Common myeloid progenitor, CD34-positive (primary cell): ENCODE results near the gene GLI3.

ENCODE experiments used
- CTCF ChIA-PET: fragments of 350-600 bp; sonication (Branson Sonifier 250); formaldehyde crosslinking; loops from one replicate; lab custom pipeline; 2021; ENCODE audit warnings: antibody characterized with exemption; lab: Charles Lee
- POLR2A ChIA-PET: fragments of 350-600 bp; sonication (Branson Sonifier 250); formaldehyde crosslinking; loops from one replicate; lab custom pipeline; 2021; ENCODE audit warnings: antibody characterized with exemption; lab: Charles Lee
- DNase-seq, 3 donors: peaks; one replicate each; pipeline versions ENCODE4 v3.0.0 to v3.0.0-alpha.2; 2013
- H3K27ac ChIP-seq, 2 experiments: 1 replicate in 1 of 2; 2 replicates in 1 of 2; pipeline ENCODE4 v1.7.0; 2013; ENCODE audit warnings: inconsistent platforms in 2 of 2, low read length in 2 of 2, mild to moderate bottlenecking in 2 of 2, low read depth in 1 of 2, moderate library complexity in 1 of 2; ENCODE audit not compliant: severe bottlenecking in 2 of 2, insufficient read depth in 1 of 2, poor library complexity in 1 of 2
- H3K27me3 ChIP-seq, 5 experiments: replicated peaks in 2 of 5; 1 replicate in 3 of 5; 2 replicates in 2 of 5; pipeline versions ENCODE4 v1.6.1 to v1.7.0; 2013; ENCODE audit warnings: low read length in 4 of 5, mild to moderate bottlenecking in 2 of 5, moderate library complexity in 2 of 5, inconsistent platforms in 1 of 5; ENCODE audit not compliant: insufficient read depth in 5 of 5, control insufficient read depth in 4 of 5
- H3K36me3 ChIP-seq, 4 experiments: 1 replicate in 2 of 4; 2 replicates in 2 of 4; pipeline versions ENCODE4 v1.6.1 to v1.7.0; 2013; ENCODE audit warnings: low read length in 3 of 4, control low read depth in 1 of 4, mild to moderate bottlenecking in 1 of 4; ENCODE audit not compliant: control insufficient read depth in 4 of 4, insufficient read depth in 4 of 4
- H3K4me1 ChIP-seq, 4 experiments: 1 replicate in 3 of 4; 2 replicates in 1 of 4; pipeline versions ENCODE4 v1.6.1 to v1.7.1; 2013; ENCODE audit warnings: low read length in 3 of 4, mild to moderate bottlenecking in 3 of 4, control low read depth in 1 of 4, inconsistent platforms in 1 of 4, moderate library complexity in 1 of 4; ENCODE audit not compliant: control insufficient read depth in 4 of 4, insufficient read depth in 4 of 4; ENCODE audit errors: control extremely low read depth in 1 of 4
- H3K4me3 ChIP-seq, 7 experiments: 1 replicate in 4 of 7; 2 replicates in 3 of 7; pipeline versions ENCODE4 v1.5.1 to v1.7.0; 2013; ENCODE audit warnings: mild to moderate bottlenecking in 7 of 7, low read length in 6 of 7, moderate library complexity in 6 of 7, inconsistent platforms in 2 of 7, low read depth in 2 of 7, control low read depth in 1 of 7; ENCODE audit not compliant: insufficient read depth in 4 of 7, control insufficient read depth in 1 of 7; ENCODE audit errors: extremely low read depth in 1 of 7
- H3K9me3 ChIP-seq, 5 experiments: 1 replicate in 4 of 5; 2 replicates in 1 of 5; pipeline versions ENCODE4 v1.6.1 to v1.7.1; 2013; ENCODE audit warnings: low read length in 4 of 5, mild to moderate bottlenecking in 2 of 5, inconsistent platforms in 1 of 5, low read depth in 1 of 5, moderate library complexity in 1 of 5; ENCODE audit not compliant: control insufficient read depth in 4 of 5, insufficient read depth in 2 of 5; ENCODE audit errors: control extremely low read depth in 1 of 5
- WGBS: methylation state at CpG from one replicate; pipeline ENCODE4 v1.1.5; 2013; ENCODE audit not compliant: insufficient coverage; 5-methylcytosine and 5-hydroxymethylcytosine counted together

GLI3 gene

DNA sequence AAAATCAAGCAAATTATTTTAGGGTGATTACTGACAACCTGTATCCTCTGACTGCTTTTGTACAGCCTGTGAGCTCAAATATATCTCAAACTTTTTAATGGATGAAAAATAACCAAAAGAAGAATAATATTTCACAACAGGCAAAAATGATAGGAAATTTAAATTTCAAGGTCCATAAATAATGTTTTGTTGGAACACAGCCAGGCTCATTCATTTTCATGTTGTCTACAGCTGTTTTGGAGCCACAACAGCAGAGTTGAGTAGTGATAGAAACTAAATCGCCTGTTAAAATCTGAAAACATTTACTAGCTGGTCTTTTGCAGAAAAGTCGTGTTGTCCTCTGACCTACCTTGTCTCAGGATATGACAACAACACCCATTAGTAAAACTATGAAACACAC, 75.9 kb downstream of the GLI3 start:
- H3K9me3 ChIP-seq: no peaks in the 10 kb centered on the region
- H3K36me3 ChIP-seq: no peaks in the 10 kb centered on the region
- H3K27me3 ChIP-seq: no peaks in the 10 kb centered on the region
- no peaks in the 10 kb centered on the region for H3K4me1 ChIP-seq
- POLR2A ChIA-PET: no interaction called here
- CTCF ChIA-PET: no interaction called here
- no peak for DNase-seq
- 100% methylated on average over 1 of the region's 2 CpGs for WGBS
- no peak overlapping the region for H3K27ac ChIP-seq
- no peak overlapping the region for H3K4me3 ChIP-seq

DNA sequence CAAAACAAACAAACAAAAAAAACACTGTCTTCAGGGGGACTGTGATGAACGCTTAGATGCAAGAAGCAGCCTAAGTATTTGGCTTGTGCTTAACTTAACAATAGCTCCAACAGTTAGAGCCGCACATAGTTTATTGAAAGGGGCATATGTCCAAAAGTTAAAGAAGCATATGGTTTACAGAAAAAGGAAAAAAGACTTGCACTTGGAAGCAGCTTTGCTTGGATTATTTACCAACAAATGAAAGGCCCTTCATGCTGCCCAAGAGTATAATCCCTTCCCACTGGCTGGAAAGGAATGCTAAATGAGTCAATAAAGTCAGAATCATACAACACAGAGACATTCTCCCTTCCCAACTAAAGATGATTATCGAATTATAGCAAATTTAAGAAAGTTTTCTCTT, 77.9 kb downstream of the GLI3 start:
- no peaks in the 10 kb centered on the region for H3K27me3 ChIP-seq
- no peaks in the 10 kb centered on the region for H3K36me3 ChIP-seq
- ChIA-PET CTCF (interaction anchor here (1.2 kb wide), 1 partner anchor 125 kb away, joined by 3 read pairs; no protein-coding TSS in a partner anchor), POLR2A (no interaction called here)
- no peaks in the 10 kb centered on the region for H3K9me3 ChIP-seq
- 100% methylated on average over 1 of the region's 3 CpGs for WGBS
- no peak for DNase-seq
- no peaks in the 10 kb centered on the region for H3K4me1 ChIP-seq
- H3K4me3 ChIP-seq: no peak overlapping the region
- H3K27ac ChIP-seq: no peak overlapping the region

DNA sequence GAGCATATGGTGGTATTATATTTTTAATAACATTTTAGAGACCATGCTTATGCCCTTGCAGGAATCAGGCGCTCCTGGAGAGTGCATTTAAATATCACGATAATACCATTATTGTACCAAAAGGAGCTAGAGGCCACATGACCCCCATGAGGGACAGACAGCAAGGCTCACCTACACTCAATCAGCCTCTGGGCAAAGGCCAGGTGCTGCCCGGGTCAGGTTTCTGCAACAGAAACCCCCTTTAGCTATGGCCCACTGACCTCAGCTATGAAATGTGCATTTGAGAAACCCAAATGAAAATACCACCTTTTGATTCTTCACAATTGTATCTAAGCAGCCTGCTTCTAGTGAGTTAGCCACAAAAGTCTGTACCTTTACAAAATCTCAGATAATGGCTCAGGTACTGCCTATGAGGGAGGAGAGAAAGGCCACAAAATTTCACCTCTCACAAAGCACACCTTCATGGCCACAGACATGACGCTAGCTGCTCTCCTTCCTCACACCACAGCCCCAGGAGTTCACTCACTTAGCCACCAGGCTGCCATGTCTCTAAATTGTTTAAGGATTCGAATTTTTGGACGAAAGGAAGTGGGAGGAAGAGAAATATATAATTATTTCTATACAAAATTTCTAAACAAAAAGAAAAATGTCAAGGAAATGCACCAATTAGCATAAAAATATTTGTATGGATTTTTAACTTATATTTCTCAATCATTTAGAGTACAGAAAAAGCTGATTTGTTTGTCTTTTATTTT, 79.9 kb downstream of the GLI3 start:
- H3K27me3 ChIP-seq: peaks cover 0 to 2% (median 0%) of the 10 kb centered on the region in 5 experiments
- no peak overlapping the region for H3K4me3 ChIP-seq
- H3K36me3 ChIP-seq: no peaks in the 10 kb centered on the region
- CTCF ChIA-PET: interaction anchor here (0.9 to 1.4 kb wide), 2 partner anchors 14 to 21 kb away, joined by 3 read pairs; no protein-coding TSS in a partner anchor
- POLR2A ChIA-PET: no interaction called here
- H3K4me1 ChIP-seq: no peaks in the 10 kb centered on the region
- WGBS: 100% methylated on average over 2 of the region's 6 CpGs
- DNase-seq: no peak
- H3K9me3 ChIP-seq: no peaks in the 10 kb centered on the region
- H3K27ac ChIP-seq: no peak overlapping the region

DNA sequence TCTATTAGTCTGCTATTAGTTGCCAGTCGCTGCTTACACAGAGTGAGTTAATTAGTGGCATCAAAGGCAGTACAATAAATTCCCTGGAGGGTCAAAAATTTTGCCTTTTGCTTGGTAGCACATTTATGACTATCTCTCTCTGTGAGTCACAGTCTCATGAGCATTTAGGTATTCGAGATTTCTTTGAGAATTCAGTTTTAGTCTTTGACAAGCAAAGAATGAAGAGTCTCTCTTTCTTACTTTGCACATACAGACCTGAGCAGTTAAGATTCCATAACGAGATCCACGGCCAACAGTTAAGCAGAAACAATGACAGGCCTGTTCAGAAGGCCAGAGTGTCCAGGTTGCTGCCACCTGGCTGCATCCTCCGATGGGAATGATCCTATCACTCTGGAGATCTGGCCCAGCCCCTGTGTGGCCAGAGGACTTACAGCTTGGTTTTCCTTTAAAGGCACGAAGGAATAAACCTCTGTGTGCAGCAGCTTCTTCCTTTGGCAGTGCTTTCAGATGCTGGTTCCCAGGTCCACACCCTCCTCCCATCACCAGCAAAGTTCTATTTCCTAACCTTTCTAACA, 80.6 kb downstream of the GLI3 start:
- H3K27me3 ChIP-seq: peaks cover 0 to 6% (median 0%) of the 10 kb centered on the region in 5 experiments
- ChIA-PET POLR2A (no interaction called here), CTCF (interaction anchor here (0.9 to 1.4 kb wide), 2 partner anchors 13 to 22 kb away, joined by 3 read pairs; no protein-coding TSS in a partner anchor)
- no peaks in the 10 kb centered on the region for H3K36me3 ChIP-seq
- no peaks in the 10 kb centered on the region for H3K4me1 ChIP-seq
- no peak overlapping the region for H3K4me3 ChIP-seq
- no peaks in the 10 kb centered on the region for H3K9me3 ChIP-seq
- WGBS: 94% methylated on average over 5 of the region's 6 CpGs
- H3K27ac ChIP-seq: no peak overlapping the region
- no peak for DNase-seq

- ChIA-PET CTCF (no interaction called here), POLR2A (no interaction called here)
- Histone ChIP-seq H3K27ac (no peak overlapping the region), H3K4me3 (no peak overlapping the region), H3K36me3 (no peaks in the 10 kb centered on the region), H3K9me3 (no peaks in the 10 kb centered on the region), H3K4me1 (no peaks in the 10 kb centered on the region), H3K27me3 (peaks cover 0 to 8% (median 2%) of the 10 kb centered on the region in 5 experiments)
- 96% methylated on average over 7 of the region's 7 CpGs for WGBS
- DNase-seq: no peak
Observed at GRCh38 chr7:42155584-42156290, 81.3 kb downstream of the GLI3 start.

DNA sequence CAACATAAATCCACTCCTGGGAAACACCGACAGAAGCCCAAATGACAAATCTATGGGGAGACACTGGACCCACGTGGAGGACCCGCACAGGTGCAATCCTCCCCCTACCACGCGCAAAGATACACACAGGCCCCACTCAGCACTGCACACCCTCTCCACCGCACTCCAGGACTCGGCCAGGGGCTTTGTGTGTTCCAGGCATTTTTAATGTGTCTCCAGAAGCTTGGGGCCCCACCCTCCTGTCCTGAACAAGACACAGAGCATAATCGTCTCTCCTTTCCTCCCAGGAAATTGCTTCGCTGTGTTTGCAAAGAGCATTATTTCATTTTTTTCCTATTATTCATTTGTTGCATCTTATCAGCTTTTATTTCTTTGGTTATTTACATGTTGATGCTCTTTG, 82.8 kb downstream of the GLI3 start:
- peaks cover 0 to 8% (median 4%) of the 10 kb centered on the region in 5 experiments for H3K27me3 ChIP-seq
- no peak overlapping the region for H3K27ac ChIP-seq
- ChIA-PET CTCF (no interaction called here), POLR2A (no interaction called here)
- WGBS: 100% methylated on average over 6 of the region's 9 CpGs
- no peaks in the 10 kb centered on the region for H3K4me1 ChIP-seq
- H3K36me3 ChIP-seq: no peaks in the 10 kb centered on the region
- no peak overlapping the region for H3K4me3 ChIP-seq
- H3K9me3 ChIP-seq: no peaks in the 10 kb centered on the region
- no peak for DNase-seq
